AG09319 (cell line): Measurements from ENCODE around the gene THADA.

Source experiments
- DNase-seq: peaks from one replicate; pipeline ENCODE4 v3.0.0-alpha.2; 2010; ENCODE audit warnings: low read depth; ENCODE audit errors: extremely low read depth
- TF ChIP-seq, protein P1 (sequence below): IDR thresholded peaks from 2 replicates; pipeline ENCODE4 v1.5.1; 2011; ENCODE audit warnings: low read depth, mild to moderate bottlenecking, inconsistent platforms, low read length, moderate library complexity

The THADA gene

DNA sequence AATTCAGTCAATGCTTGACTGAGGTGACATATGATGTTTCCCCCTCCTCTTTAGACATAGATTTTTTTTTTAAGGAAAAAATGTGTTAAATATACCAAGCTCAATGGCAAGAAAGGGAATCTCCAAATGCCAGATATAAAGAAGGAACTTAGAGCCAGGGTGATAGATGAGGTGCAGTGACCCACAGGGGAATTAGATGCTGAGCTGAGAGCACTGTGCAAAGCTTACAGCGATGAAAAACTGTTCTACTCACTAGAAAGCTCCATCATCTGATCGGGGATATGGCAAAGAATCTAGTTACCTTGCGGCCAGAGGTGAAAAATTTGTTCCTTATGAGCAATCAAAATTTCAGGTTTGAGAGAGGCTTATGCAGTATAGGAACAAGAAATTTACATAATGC, 218.5 kb downstream of the THADA start:
- DNase-seq = no peak
- TF ChIP-seq, protein P1, sequence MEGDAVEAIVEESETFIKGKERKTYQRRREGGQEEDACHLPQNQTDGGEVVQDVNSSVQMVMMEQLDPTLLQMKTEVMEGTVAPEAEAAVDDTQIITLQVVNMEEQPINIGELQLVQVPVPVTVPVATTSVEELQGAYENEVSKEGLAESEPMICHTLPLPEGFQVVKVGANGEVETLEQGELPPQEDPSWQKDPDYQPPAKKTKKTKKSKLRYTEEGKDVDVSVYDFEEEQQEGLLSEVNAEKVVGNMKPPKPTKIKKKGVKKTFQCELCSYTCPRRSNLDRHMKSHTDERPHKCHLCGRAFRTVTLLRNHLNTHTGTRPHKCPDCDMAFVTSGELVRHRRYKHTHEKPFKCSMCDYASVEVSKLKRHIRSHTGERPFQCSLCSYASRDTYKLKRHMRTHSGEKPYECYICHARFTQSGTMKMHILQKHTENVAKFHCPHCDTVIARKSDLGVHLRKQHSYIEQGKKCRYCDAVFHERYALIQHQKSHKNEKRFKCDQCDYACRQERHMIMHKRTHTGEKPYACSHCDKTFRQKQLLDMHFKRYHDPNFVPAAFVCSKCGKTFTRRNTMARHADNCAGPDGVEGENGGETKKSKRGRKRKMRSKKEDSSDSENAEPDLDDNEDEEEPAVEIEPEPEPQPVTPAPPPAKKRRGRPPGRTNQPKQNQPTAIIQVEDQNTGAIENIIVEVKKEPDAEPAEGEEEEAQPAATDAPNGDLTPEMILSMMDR = no peak

DNA sequence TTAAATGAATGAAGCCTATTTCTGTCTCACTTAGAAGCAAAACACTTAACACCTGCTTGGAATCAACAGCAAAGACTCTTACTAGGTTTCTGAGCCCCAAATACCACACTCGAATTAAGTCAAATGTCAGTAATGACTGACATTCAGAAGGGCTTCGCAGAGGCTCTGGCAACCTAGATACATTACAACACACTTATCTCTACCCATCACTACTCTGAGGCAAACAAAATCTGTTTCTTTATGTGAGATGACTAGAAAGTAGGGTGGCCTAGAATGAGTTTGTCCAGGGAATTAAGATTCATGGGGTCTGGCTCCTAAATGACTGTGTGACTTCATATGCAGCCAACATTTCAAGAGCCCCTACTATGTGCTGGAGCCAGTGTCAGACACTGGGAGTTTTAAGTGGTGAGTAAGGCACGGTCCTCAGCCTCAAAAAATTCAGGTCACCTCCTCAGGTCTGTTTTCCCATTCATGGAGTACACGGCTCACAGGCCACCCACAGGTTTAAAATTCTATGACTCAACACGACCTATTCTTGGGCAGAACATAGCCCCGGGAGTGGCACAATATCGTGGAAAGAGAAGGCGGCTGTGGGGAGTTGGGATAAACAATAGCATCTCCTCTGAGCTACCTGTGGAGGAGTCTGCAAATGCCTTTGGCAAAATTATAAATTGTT, 219.2 kb downstream of the THADA start:
- no peak for DNase-seq
- TF ChIP-seq, protein P1 = no peak

DNA sequence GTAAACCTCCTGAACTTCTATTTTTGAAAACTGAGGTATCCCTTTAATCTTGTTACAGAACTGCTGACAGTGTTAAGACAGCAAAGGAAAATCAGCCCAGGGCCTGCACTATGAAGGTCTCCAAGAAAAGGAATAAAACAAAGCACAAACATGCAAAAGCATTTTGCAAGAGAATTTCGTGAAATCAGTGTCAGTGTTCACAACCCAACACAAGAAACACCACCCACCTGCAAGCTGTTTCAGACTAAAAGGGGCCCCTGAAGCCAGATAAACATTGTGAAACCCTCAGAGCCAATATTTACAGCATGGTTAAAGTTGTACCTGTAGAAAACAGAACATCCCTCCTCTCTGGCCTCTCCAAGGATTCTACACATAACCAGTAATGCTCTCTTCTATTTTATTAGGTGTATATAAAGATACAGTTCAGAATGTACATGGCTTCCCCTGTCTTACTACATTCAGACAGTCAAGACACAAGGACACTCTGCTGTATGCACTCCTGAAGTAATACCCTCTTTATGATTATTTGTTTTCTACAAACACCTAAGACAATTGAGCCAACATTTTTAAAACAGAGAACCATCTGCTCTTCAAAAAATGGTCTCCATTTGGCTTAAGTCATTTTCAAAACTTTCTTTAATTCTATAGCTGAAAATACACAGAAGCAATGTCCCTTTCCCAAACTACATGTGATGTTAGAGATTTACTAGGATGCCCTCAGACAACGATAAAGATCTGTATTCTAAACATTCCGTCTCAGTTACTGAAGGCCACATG, 219.9 kb downstream of the THADA start:
- TF ChIP-seq, protein P1 = no peak
- DNase-seq = no peak

DNA sequence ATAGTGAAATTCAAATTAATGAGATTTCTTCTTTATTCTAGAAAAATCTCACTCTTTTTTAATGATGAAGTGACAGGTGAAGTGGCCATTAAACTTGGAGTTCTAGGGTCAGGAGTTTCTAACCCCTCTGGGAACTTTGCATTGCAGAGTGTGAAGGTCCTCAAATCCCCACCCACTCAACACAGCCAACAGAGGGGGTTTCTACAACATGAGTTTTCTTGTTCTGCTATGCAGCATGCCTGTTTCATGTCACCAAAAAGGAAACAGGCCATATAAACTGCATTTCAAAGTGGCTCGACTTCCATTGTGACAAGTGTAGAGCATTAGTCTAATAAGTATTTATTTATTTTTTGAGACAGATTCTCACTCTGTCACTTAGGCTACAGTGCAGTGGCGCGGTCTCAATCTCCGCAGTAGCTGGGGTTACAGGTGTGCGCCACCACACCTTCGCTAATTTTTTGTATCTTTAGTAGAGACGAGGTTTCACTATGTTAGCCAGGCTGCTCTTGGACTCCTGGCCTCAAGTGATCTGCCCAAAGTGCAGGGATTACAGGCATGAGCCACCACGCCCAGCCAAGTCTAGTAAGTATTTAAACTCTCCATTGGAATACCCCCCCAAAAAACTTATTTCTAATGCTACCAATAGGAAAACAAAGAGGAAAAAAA, 223.3 kb downstream of the THADA start:
- no peak for DNase-seq
- TF ChIP-seq, protein P1 = no peak

DNA sequence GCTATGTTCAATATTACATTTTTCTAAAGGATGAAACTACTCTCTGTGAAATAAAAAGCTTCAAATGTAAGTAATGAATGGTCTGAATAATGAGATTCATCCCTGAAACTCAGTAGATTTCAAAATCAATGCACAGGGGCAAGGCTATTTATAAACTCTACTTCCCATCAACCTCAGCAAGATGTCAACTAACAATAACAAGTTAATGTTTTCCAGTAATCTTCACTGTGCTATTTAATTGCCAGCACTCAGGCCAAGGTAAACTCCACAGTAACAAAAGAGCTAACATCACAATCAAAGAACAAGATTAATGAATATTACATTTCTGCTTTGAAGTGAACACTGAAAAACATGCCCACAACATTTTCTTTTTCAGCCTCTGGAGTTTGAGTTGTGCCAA, 225.1 kb downstream of the THADA start:
- TF ChIP-seq, protein P1 = no peak
- DNase-seq = peak; percentile 23

DNA sequence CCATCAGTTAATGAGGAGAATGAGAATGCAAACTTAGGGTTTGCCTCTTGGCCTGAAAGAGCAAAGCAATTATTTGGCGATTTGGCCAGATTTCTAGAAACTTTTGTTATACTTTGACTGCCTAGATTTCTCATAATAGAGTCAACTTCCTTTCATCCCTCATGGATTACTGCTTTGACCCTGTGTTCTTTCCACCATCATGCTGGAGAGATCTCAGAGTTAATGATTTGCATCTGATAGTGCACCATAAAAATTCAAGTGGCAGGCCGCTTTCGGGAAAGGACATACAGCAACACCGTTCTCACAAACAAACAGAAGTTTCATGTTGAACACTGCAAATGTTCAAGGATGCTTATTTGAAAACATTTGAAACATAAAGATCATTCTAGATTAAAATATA, 225.7 kb downstream of the THADA start:
- TF ChIP-seq, protein P1 = no peak
- no peak for DNase-seq
